Epithelial cell of proximal tubule (primary cell): ENCODE data around the gene RGP1. TPM values are rescaled to one million over a fixed set of nuclear protein-coding genes. Genes with fewer than 3 reads are reported as not detected.

ENCODE experiments used
- DNase-seq: peaks from one replicate; pipeline ENCODE4 v3.0.0-alpha.2; 2011; ENCODE audit warnings: low read depth
- H3K4me3 ChIP-seq: 2 replicates; pipeline ENCODE4 v1.5.1; 2011; ENCODE audit warnings: low read depth, mild to moderate bottlenecking, low read length
- total RNA-seq: library from RNA; depleted of rRNA; stranded (reverse); fragments of >200 nt; gene quantifications from 2 replicates; pipeline ENCODE4 v1.2.3, GENCODE V29; 2015
- TF ChIP-seq, protein P1 (sequence below): conservative IDR thresholded peaks from 2 replicates; pipeline ENCODE4 v1.5.1; 2012; ENCODE audit warnings: low read depth, mild to moderate bottlenecking, low read length

Gene RGP1
- total RNA-seq, 1 donor from 2014 or later = 14.9 TPM

- no peak for DNase-seq
- TF ChIP-seq, protein P1, sequence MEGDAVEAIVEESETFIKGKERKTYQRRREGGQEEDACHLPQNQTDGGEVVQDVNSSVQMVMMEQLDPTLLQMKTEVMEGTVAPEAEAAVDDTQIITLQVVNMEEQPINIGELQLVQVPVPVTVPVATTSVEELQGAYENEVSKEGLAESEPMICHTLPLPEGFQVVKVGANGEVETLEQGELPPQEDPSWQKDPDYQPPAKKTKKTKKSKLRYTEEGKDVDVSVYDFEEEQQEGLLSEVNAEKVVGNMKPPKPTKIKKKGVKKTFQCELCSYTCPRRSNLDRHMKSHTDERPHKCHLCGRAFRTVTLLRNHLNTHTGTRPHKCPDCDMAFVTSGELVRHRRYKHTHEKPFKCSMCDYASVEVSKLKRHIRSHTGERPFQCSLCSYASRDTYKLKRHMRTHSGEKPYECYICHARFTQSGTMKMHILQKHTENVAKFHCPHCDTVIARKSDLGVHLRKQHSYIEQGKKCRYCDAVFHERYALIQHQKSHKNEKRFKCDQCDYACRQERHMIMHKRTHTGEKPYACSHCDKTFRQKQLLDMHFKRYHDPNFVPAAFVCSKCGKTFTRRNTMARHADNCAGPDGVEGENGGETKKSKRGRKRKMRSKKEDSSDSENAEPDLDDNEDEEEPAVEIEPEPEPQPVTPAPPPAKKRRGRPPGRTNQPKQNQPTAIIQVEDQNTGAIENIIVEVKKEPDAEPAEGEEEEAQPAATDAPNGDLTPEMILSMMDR = no peak
- peak within 1 kb of the TSS; percentile 60 for H3K4me3 ChIP-seq
Observed at GRCh38 chr9:35791297-35791921, 42.3 kb downstream of the RGP1 start, which contains the start of gene NPR2. Gene NPR2 (plus strand): TSS chr9:35791591. CDS start chr9:35792409, 818 bp downstream.

DNA sequence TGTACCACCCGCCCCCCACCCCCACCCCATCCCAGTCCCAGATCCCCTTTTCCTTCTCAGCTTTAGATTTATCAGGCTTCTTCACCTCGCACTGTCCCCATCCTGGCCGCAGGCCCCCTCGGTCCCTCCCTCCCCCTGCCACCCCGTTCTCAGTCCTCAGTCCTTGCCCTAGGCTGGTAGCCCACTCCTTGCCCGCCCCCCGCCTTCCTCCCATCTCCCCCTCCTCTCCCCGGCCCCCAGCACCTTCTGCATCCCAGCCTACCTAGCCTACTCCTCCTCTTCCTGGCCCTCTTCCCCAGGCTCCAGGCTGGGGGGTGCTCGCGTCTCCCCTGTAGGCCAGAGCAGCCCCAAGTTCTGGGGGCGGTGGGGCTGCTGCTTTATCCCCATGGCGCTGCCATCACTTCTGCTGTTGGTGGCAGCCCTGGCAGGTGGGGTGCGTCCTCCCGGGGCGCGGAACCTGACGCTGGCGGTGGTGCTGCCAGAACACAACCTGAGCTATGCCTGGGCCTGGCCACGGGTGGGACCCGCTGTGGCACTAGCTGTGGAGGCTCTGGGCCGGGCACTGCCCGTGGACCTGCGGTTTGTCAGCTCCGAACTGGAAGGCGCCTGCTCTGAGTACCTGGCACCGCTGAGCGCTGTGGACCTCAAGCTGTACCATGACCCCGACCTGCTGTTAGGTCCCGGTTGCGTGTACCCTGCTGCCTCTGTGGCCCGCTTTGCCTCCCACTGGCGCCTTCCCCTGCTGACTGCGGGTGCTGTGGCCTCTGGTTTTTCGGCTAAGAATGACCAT lies 43.1 kb downstream of the RGP1 start:
- no peak for DNase-seq
- peak overlapping the region; percentile 60 for H3K4me3 ChIP-seq
- TF ChIP-seq, protein P1 = no peak

- TF ChIP-seq, protein P1 = no peak
- H3K4me3 ChIP-seq = no peak overlapping the region
- no peak for DNase-seq
Observed at GRCh38 chr9:35792826-35793225, 43.7 kb downstream of the RGP1 start.

DNA sequence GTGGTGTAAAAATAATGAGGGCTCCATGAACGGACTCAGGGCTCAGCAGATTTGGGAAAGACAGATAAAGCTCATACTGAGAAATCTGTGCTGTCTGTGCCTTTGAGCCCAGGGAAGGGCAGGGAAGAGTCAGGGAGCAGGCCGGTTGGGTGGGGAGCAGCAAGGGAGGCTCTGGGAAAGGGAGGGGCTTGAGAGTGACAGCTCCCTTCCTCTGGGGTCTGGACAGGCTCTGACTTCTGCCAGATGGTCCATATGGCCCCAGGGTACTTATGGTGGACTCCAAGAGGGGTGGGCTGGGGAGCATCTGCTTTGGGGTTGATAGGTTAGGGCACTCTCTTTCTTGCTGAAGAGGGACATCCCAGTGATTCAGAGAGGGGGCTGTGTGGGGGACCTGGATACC lies 44.4 kb downstream of the RGP1 start:
- DNase-seq = no peak
- no peak overlapping the region for H3K4me3 ChIP-seq
- TF ChIP-seq, protein P1 = no peak

DNA sequence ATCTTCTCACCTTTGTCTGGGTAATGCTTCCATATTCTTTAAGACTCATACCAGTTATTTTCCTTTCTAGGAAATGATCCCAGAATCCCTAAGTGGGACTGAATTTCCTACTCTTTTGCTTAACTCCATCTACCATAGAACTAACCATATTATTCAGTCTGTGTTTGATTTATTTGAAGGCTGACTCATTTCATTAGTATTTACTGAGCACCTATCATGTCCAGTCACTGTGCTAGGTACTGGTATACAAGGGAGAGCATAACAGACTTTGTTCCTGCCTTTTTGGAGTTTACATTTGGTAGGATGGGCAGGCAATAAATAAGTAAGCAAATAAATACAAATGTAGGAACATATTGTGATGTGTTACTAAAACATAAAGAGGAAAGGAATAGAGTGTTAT lies 46.6 kb downstream of the RGP1 start:
- no peak overlapping the region for H3K4me3 ChIP-seq
- TF ChIP-seq, protein P1 = no peak
- no peak for DNase-seq

DNA sequence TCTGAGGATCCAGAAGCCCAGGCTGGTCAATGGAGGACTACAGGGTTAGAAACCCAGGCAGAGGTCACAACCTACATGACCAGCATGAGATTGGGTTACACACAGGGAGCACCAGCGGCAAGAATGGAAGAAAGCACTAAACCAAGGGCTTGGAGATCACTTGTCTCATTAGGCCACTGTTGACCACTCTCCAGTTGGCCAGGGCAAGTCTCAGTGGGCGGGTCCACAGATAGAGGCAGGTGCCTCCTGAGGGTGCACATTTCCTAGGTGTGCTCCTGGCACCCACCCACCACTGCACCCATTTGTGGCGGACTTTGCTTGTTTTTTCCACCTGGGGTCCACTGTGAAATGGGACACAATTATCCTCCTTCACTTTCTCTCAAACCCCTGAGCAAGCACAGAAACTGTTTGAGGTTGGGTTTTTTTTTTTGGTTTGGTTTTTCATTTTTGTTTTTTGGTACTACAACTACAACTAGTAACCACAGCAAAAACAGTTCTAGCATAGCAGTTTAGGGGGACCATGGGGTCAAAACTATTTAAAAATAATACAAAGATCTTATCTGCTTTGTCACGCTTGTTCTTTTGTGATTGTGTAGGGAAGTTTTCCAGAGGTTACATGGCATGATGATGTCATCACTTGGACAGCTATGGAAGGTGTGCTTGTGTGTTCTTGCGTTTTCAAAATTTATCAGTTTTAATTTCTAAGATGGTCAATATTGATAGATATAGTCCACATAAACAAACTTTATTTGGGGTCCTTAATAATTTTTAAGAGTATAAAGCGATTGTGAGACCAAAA lies 48.4 kb downstream of the RGP1 start:
- H3K4me3 ChIP-seq = no peak overlapping the region
- no peak for DNase-seq
- TF ChIP-seq, protein P1 = no peak
